Measurements from ENCODE around the gene IPO8.

Gene IPO8

GRCh38 chr12:30587782-30588181 lies 107.9 kb downstream of the IPO8 start:
- no peak for TF ChIP-seq ELF4 (IDR thresholded peaks at IDR 0.05)
- no peak for TF ChIP-seq FOXK2 (IDR thresholded peaks at IDR 0.05)
- no peak for TF ChIP-seq FOXA1 (IDR thresholded peaks at IDR 0.05)
- no peak for TF ChIP-seq ZNF384 (IDR thresholded peaks at IDR 0.05)
- no peak for TF ChIP-seq ARNT (IDR thresholded peaks at IDR 0.05)
- TF ChIP-seq L3MBTL2 (conservative IDR thresholded peaks at IDR 0.05): no peak
- TF ChIP-seq FOXM1 (IDR thresholded peaks at IDR 0.05; ENCODE audit: borderline replicate concordance): no peak
- TF ChIP-seq TARDBP (IDR thresholded peaks at IDR 0.05): no peak
- ChIA-PET POLR2A (no interaction called here), CTCF (no interaction called here)
- DNase-seq (ENCODE audit: extremely low spot score): no peak

GRCh38 chr12:30585877-30586276 lies 109.8 kb downstream of the IPO8 start:
- ChIA-PET CTCF (interaction anchor here (0.9 kb wide), 1 partner anchor 1066 kb away, joined by 3 read pairs; no protein-coding TSS in a partner anchor), POLR2A (no interaction called here)
- DNase-seq (ENCODE audit: extremely low spot score): no peak
- TF ChIP-seq LEF1 (IDR thresholded peaks at IDR 0.05; ENCODE audit: borderline replicate concordance): no peak
- no peak for TF ChIP-seq ZNF384 (IDR thresholded peaks at IDR 0.05)
- TF ChIP-seq FOXM1 (IDR thresholded peaks at IDR 0.05; ENCODE audit: borderline replicate concordance): no peak
- TF ChIP-seq TARDBP (IDR thresholded peaks at IDR 0.05): no peak
- no peak for TF ChIP-seq FOXA1 (IDR thresholded peaks at IDR 0.05)
- TF ChIP-seq CTBP1 (IDR thresholded peaks at IDR 0.05; ENCODE audit: borderline replicate concordance): no peak
- no peak for TF ChIP-seq L3MBTL2 (conservative IDR thresholded peaks at IDR 0.05)
- no peak for TF ChIP-seq BHLHE40 (IDR thresholded peaks at IDR 0.05; ENCODE audit: borderline replicate concordance)
- no peak for TF ChIP-seq HDGF (IDR thresholded peaks at IDR 0.05; ENCODE audit: borderline replicate concordance)
- TF ChIP-seq FOXK2 (IDR thresholded peaks at IDR 0.05): no peak
- TF ChIP-seq PKNOX1 (IDR thresholded peaks at IDR 0.05): no peak

GRCh38 chr12:30582943-30583342 lies 112.7 kb downstream of the IPO8 start:
- TF ChIP-seq SUZ12 (IDR thresholded peaks at IDR 0.05) (no peak), FOXM1 (IDR thresholded peaks at IDR 0.05; ENCODE audit: borderline replicate concordance) (no peak), ELF4 (IDR thresholded peaks at IDR 0.05) (no peak), TARDBP (IDR thresholded peaks at IDR 0.05) (no peak), BHLHE40 (IDR thresholded peaks at IDR 0.05; ENCODE audit: borderline replicate concordance) (no peak), LEF1 (IDR thresholded peaks at IDR 0.05; ENCODE audit: borderline replicate concordance) (no peak), FOXK2 (IDR thresholded peaks at IDR 0.05) (no peak), HDGF (IDR thresholded peaks at IDR 0.05; ENCODE audit: borderline replicate concordance) (no peak), CTBP1 (IDR thresholded peaks at IDR 0.05; ENCODE audit: borderline replicate concordance) (no peak), FOXA1 (IDR thresholded peaks at IDR 0.05) (no peak), ZNF384 (IDR thresholded peaks at IDR 0.05) (no peak), PKNOX1 (IDR thresholded peaks at IDR 0.05) (no peak), NFRKB (IDR thresholded peaks at IDR 0.05) (no peak)
- ChIA-PET CTCF (no interaction called here), POLR2A (no interaction called here)
- no peak for DNase-seq (ENCODE audit: extremely low spot score)

DNA sequence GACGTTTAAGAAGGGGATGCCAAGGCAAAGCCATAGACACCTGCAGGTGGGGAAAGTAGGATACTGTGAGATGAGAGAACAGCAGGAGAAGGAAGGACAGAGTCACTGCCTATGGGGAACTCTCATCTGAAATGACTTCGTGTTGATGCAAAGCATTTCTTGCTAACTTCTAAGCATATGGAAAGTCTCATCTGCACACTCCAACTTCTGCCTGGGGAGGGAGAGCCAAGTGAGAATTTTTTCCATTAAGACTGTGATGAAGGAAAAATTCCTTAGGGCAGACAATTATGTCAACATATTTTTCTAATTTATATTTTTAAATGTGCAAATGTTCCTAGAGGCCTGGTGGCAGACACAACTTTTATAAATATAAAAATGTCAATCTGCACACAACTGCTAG lies 115.3 kb downstream of the IPO8 start:
- CTCF ChIA-PET: no interaction called here
- POLR2A ChIA-PET: no interaction called here
- TF ChIP-seq ELF4 (IDR thresholded peaks at IDR 0.05) (no peak), ZNF384 (IDR thresholded peaks at IDR 0.05) (no peak), BHLHE40 (IDR thresholded peaks at IDR 0.05; ENCODE audit: borderline replicate concordance) (no peak), SP1 (IDR thresholded peaks at IDR 0.05) (no peak), FOXM1 (IDR thresholded peaks at IDR 0.05; ENCODE audit: borderline replicate concordance) (no peak), PKNOX1 (IDR thresholded peaks at IDR 0.05) (no peak), CTBP1 (IDR thresholded peaks at IDR 0.05; ENCODE audit: borderline replicate concordance) (no peak), FOXA1 (IDR thresholded peaks at IDR 0.05) (no peak), L3MBTL2 (conservative IDR thresholded peaks at IDR 0.05) (no peak), TARDBP (IDR thresholded peaks at IDR 0.05) (no peak), LEF1 (IDR thresholded peaks at IDR 0.05; ENCODE audit: borderline replicate concordance) (no peak), ARNT (IDR thresholded peaks at IDR 0.05) (no peak)
- no peak for DNase-seq (ENCODE audit: extremely low spot score)
